OCI-LY7 (cell line): ENCODE data around the gene MTCP1.

Experiments used
- EZH2phosphoT487 ChIP-seq: fragments of 200-600 bp; sonication (generic); IDR thresholded peaks from 2 replicates; pipeline ENCODE4 v1.6.1; 2018; ENCODE audit warnings: low read depth, borderline replicate concordance, mild to moderate bottlenecking, mixed run types, antibody characterized with exemption, low read length, moderate library complexity, mixed read lengths
- TF ChIP-seq, protein P1 (sequence below): fragments of 200-600 bp; sonication (generic); conservative IDR thresholded peaks from 2 replicates; pipeline ENCODE4 v1.5.1; 2014; ENCODE audit warnings: mild to moderate bottlenecking, antibody characterized with exemption, low read length, moderate library complexity, mixed read lengths

DNA sequence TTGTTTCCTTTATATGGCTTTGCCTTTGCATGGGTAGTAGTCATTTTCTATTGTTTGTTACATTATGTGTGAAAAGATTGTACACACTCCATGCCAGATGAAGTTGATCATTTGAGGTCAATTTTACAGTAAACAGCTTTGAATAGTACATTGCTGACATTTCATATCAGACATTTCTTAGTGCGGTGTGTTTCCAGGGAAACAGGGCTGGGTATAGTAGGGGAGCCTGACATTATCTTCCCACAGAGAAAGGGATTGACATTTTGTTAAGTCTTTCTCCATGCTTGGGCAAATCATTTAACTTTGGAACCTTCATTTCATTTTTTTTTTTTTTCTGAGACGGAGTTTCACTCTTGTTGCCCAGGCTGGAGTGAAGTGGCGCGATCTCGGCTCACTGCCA, 39.3 kb downstream of the MTCP1 start:
- TF ChIP-seq, protein P1, sequence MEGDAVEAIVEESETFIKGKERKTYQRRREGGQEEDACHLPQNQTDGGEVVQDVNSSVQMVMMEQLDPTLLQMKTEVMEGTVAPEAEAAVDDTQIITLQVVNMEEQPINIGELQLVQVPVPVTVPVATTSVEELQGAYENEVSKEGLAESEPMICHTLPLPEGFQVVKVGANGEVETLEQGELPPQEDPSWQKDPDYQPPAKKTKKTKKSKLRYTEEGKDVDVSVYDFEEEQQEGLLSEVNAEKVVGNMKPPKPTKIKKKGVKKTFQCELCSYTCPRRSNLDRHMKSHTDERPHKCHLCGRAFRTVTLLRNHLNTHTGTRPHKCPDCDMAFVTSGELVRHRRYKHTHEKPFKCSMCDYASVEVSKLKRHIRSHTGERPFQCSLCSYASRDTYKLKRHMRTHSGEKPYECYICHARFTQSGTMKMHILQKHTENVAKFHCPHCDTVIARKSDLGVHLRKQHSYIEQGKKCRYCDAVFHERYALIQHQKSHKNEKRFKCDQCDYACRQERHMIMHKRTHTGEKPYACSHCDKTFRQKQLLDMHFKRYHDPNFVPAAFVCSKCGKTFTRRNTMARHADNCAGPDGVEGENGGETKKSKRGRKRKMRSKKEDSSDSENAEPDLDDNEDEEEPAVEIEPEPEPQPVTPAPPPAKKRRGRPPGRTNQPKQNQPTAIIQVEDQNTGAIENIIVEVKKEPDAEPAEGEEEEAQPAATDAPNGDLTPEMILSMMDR = no peak
- no peak for TF ChIP-seq EZH2phosphoT487
